LoVo (cell line): Measurements from ENCODE around the gene TAC4.

ENCODE experiments used
- DNase-seq: peaks from one replicate; pipeline ENCODE4 v3.0.0-alpha.2; 2016; ENCODE audit warnings: low spot score

Gene TAC4, protein sequence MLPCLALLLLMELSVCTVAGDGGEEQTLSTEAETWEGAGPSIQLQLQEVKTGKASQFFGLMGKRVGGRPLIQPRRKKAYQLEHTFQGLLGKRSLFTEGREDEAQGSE

DNA sequence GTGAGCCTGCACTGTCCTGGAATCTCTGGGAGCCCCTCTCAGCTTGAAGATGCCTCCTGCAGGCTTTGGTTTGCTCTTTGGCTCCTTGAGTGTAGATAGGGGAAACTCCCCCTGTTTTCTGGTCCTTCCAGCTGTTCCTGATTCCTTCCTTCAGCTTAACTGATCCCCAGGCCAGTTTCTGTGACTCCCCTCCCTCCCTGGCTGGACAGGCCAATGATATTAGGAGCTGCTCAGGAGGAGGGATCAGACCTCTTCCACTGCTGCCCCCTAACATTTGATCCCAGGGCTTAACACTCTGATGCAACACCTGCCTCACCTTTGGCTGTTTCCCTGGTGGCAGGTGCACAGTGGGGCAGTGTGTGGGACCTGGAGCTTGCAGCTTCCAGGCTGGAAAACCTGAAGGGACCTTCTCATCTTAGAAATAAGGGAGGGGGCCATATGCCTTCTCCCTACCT, at the start of gene TAC4:
Gene TAC4 (minus strand): TSS at position 51 of the 455 bp plus-strand sequence. CDS start 52 bp downstream, outside the sequence.
- no peak for DNase-seq

DNA sequence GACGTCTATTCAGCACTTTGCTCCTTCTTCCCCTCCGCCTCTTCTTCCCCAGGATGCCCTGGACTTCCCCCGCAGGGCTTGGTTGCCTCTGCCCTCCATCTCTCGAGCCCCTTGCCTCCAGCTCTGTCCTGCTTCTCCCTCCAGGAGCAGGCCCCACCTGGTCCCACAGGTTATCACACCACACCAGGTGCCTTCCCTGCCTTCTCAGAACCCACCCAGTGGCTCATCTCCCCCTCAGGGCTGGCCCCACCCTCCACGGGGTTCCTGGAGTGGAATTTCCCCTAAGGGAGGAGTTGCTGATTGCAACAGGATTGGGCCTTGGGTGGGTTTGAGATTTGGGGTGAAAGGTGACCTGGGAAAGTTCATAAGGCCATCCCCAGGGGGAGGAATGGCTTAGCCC, 49.0 kb upstream of the TAC4 start:
- DNase-seq, result no peak

DNA sequence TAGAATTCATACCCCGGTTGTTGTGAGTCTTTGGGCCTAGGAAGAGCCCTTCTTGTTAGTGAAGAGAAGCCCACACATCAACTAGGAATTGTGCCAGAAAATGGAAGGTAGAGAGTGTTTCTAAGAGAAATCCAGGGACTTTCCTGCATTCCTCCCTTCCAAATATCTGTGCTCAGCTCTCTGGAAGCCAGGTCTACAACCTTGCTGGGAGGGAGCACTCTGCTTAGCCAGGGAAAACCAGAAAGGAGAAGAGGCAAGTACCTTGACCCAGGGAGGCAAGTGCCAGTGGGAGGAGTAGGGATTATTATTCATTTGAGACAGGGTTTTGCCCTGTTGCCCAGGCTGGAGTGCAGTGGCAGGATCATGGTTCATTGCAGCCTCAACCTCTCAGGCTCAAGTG, 48.4 kb upstream of the TAC4 start:
- no peak for DNase-seq

DNA sequence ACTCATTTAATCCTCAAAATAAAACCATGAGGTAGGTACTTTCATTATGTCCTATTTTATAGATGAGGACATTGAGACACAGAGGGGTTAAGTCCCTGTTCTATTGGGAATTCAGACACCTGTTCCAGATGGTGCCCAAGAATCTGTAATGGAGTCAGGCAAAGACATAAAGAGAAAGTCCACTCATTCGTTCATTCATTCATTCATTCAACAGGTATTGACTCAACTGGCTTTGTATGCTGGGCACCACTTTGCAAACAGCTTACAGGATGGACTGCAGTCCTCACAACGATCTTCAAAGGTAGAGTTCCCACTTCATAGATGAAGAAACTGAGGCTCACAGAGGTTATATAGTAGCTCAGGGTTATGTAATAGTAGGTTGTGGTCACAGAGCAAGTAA, 47.9 kb upstream of the TAC4 start:
- no peak for DNase-seq

DNA sequence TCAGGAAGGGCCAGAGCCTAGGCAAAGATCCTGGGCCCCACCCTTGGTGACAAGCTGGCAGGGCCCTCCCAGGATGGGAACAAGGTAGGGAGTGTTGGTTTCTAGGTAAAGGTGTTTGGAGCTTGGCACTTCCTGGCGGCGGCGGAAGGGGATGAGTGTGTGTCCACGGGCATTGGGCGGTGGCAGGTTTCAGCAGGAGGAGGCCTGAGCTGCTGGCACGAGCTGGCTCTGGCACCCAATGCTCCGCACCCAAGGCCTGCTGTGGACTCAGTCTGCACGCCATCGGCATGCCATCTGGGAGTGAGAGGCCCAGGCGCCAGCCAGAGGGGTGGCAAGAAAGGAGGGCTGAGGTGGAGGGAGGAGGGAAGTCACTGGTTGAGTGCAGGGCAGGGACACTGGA, 46.9 kb upstream of the TAC4 start:
- DNase-seq, result no peak

DNA sequence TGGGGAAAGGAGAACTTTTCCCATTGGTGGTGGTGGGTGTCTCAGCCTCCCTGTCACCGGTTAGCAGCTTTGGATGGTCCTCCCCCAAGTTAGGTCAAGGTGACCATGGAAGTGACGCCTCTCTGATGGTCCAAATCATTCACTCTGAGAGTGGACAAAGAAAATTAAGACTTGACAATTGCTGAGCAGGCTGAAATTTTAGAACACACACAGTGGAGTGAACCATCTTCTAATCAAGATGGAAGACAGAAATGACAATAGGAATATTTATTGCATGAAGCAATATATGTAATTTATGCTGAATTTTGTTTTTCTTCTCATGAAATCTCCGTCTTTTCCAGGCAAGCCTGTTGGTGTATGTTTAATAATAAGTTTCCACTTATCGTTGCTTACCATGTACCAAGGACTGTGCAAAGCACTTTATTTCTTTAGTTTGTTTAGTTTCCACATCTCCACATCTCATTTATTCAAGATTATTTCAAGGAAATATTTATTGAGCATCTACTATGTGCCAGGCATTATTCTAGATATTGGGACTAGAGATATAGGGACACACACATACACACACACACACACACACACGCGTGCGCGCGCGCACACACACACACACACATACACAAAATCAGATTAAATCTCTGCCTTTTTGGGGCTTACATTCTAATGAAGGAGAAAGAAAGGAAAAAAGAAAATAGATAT, 44.0 kb upstream of the TAC4 start:
- DNase-seq, result no peak

DNA sequence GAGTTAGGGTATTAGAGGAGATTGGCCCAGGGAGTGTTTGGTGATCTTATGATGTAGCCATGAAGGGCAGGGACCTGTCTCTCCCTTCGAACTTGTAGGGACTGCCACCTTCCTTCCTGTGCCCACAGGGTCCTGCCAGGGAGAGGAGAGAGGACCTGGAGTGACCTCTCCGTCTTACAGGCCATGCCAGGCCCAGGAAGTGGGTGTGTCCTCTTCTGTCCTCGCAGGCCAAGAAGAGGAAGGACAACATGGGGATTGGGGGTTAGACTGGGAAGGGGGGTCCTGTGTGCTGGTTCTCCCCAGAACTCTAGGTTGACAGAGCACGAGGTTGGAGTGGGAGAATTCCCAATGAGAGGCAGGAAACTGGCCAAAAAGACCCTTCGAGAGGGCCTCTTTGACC, 43.4 kb upstream of the TAC4 start:
- DNase-seq, result no peak

DNA sequence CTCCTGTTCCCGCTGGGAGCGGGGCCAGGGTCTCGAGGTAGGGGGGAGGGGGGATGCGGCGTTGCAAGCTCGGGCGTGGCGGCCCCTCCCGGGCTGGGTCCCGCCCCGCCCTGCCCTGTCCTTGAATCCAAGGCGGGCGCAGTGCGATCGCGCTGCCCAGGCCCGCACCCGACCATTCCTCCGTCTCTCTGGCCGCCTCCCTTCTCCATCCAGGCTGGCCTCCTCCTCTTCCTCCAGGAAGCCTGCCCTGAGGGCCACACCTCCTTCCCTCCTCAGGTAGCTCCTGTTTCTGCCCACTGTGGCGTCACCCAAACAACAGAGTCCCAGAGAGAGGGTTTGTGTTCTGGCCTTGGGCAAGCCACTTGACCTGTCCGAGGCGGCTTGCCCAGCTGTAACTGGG, 43.0 kb upstream of the TAC4 start:
- no peak for DNase-seq

DNA sequence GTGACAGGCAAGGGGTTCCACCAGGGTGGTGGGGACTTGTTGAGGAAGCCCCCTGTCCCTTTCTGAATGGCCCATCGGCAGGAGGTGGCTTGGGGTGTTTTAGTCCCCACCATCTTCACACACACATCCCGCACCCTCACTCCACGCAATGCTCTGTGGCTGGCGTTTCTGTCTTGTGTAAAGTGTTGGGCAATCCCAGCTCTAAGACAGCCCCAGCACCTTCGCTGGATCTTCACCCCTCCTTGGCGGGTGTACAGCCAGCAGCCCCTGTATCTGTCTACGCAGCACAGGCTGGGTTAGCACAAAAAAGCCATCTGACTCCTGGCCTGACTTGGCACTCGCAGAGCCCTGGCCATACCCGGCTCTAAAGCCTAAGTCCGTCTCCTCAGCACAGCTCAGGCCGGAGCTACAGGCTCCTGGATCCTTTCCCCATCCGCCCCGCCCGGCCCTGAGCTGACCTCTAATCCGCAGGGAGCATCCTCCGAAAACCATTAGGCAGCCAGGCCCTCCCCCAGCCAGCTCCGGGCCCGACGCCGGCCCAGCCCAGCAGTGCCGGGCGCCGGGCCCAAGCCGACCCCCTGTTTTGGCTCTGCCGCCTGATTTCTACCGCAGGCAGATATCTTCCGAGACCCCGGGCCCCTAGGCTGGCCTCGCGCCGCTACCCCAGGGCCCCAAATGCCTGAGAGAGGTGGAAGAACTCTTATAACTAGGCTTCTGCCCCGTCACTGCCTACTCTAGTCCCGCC, 42.4 kb upstream of the TAC4 start:
- no peak for DNase-seq

DNA sequence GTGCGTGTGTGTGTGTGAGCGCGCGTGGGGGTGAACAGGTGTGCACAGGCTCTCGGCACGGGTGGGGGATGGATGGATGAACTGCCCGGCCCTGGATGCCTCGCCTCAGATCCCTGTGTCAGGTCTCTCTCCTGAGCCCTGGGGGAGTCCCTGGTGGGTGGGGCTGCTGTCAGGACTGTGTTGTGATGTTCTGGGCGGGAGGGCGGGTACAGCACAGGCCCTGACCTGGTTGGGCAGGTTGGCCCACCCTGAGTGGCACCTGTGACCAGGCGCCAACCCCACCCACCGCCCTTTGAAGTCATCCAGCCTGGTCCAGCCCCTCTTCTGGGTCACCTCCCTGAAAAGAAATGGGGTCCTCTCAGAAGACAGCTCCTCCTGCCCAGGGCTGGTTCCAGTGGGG, 41.6 kb upstream of the TAC4 start:
- no peak for DNase-seq

DNA sequence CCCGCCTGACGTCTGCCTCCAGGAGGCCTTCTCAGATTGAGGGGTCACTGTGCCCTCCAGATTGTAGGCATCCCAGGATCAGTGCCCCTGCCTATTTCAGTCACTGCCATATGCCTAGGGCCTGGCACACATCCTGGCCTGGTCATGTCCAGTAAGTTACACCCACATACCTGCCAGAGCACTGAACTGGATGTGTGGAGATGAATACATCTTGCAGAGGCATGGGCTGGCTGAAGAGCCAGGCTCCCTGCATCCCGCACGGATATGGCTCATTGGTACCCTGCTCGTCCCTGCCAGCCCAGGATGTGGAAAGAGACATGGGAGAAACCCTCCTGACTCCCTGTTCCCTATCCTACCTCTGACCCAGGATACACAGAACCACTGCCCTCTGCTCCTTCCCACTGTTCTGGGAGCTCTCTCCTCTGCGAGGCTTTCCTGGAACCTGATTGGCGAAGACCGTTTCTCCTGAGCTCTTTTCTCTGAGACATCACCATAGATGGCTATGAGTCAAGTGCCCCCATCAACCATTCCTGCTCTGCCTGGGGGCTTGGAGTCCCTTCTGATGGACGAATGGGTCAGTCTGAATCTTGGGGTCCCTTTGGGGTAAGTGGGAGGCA, 40.0 kb upstream of the TAC4 start:
- no peak for DNase-seq

DNA sequence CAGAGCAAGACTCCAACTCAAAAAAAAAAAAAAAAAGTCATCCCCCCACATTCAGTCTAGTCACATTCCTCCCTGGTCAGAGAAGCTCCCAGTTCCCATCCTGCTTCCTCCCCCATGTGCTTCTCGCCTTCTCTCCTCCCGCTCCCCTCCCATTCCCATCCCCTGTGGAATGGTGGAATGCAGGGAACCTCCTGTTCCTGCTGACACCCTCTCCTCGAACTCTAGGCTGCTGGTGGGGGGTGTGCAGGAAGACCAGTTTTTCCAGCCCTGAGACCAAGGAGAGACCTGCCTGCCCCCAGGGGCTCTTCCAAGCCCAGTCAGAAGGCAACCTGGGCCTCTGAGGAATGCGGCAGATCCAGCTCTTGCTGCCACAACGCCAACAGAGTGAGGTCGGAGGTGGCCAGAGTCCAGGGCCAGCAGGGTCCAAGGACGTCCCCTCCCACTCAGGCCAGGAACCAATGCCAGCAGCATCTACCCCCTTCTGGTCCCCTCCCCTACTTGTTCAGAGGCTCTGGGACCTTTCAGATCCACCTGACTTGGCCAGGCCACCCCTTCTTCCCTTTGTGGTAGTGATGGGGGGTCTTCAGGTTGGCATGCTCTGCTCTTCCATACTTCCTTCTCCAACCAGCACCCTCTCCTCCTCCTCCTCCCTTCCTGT, 39.3 kb upstream of the TAC4 start:
- peak; percentile 14 for DNase-seq

DNA sequence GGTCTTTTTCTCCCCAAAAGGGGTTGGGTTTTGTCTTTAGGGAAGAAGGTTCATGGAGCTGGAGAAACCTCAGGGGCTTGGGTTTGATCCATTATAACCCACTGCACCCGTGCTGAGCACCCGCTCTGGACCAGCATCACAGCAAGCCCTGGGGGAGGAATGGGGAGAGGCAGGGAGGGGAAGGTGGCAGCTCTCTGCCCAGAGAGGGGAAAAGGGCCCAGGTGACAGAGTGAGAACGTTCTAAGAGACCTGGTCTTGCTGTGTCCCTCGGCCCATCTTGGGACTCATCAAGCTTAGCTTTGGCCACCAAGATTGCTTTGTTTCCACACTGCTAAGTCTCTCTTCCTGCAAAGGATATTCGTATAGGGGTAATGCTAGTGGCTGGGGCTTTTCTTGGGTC, 38.2 kb upstream of the TAC4 start:
- no peak for DNase-seq

DNA sequence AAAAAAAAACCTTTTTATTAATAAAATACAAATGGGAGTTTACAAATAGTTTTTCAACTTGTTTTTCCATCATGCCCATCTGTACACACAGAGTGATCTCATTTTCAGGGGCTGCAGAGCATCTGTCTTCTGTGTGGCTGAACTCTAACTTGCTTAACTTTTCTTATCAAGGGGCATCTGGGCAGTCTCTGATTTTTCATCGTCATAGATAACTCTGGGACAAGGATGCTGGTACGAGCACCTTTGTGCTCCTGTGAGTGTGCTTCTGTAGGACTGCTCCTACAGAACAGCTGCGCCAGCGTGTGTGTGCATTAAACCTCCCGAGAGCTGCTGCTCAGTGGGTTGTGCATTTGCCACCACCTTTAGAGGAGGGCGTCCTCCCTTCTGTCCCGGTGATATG, 34.6 kb upstream of the TAC4 start:
- no peak for DNase-seq

DNA sequence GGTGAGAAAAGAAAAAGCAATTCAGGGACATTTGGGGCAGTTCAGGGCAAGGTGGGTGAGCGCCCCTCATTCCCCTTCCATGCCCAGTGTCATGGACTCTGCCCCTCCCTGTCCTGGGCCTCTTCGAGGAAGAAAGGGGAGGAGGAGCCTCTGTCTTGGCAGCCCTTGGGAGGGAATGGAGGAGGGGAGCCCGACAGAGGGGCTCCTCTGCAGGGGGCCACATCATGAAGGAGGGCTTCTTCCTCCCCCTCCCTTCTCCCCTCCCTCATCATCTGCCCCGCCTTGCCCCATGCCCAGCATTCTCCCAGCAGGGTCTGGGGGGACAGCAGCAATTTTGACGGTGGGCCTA, 33.2 kb upstream of the TAC4 start:
- no peak for DNase-seq

DNA sequence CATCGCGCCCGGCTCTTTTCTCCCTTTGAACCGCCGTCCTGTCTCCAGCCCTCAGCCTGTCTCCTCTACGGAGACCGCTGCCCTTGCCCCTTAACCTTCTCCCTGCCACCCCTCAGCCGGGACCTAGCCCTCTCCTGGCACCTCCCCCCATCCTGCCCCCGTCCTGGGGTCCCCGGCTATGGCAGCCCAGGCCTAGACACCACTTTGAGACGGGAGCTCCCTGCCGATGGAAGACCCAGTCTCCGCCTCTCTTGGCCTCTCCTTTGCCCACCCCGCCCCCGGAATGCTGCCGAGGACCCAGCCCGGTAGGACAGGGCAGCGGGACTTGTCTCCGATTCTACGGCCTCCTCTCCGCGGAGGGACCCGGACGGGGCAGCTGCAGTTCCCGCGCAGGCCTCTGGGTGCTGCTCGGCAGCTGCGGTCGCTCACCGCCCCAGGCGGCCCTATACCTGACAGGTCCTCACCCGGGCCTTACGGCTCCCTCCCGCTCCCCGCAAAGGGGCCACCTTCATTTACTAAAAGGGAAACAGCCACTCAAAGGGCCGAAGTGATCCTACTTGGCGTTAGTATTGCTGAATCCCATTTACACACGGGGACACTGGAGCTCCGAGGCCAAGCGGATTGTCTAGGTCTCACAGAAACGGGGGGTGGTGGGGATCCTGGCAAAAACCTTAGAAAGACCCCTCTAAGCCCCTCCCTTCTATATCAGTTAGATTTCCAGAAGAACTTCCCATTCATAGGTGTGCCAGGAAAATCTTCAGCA, 32.6 kb upstream of the TAC4 start:
- peak; percentile 76 for DNase-seq

DNA sequence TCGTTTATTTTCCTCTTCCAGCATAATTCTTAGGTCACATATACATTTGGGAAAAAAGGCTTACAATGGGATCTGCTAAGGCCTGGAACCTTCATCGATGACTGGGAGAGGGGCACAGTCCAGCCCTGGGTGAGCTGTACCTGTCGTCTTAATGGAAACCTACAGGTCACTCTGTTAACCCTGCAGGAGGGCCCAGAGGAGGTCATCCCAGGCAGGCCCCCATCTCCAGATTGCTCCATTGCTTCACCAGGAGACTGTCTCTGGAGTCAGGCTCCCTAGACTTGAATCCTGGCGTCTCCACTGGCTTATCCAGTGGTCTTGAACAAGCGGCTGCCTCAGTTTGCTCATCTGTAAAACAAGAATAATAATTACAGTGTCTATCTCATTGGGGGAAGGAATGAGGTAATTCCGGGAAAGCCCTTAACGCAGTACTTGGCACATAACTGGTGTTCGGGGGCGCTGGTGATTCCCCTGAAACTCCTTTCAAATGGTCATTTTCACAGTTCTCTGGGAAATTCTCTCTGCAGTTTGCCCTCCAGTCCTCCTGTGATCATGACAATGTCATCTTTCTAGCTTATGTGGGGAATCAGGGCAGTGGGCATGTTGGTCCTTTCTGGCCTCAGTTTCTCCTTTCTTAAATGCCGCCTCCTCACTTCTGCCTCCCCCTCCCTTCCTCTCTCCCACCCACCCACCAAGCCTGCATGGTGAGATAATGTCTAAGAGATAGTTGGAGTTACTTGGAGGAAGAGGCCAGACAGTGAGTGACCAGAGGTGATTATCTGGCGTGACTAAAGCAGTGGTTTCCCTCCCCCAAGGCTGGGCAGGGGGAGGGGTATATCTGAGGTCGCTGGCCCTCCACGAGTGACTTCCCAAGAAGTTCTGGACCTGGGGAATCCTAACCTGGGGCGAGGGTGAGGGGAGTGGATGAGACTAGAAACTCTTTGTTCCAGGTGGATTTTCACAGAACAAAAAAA, 31.3 kb upstream of the TAC4 start:
- no peak for DNase-seq

DNA sequence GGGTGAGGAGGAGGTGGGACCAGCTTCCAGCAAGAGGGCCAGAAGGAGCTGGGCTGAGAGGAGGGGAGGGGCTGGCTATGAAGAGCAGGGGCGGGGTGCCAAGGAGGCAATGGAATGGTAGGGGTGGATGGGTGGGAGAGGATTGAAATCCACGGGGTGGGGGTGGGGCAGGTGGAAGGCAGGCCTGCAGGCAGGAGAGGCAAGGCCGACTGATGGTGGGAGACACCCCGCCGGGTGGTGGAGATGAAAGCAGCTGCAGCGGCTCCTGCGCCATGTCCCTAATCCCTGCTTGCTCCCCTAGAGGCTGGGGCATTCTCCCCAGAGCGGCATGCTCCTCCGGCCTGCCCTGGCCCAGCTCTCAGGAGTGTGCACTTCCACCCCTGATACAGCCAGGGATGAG, 27.8 kb upstream of the TAC4 start:
- no peak for DNase-seq

DNA sequence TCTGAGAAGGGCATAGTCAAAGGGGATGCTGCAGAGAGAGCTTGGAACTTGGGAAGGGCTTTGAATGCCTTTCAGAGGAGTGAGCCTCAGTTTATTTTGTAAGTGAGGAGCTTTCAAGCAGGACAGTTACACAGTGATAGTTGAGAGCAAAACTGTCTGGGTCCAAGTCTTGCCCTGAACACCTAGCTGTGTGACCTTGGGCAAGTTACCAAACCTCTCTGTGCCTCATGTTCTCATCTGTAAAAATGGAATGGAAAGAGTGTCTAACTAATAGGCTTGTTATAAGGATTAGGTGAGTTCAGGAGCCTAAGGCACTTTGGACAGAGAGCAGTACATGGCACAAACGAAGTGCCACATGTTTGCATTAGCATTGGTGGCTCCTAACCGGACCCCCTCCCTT, 27.0 kb upstream of the TAC4 start:
- no peak for DNase-seq

DNA sequence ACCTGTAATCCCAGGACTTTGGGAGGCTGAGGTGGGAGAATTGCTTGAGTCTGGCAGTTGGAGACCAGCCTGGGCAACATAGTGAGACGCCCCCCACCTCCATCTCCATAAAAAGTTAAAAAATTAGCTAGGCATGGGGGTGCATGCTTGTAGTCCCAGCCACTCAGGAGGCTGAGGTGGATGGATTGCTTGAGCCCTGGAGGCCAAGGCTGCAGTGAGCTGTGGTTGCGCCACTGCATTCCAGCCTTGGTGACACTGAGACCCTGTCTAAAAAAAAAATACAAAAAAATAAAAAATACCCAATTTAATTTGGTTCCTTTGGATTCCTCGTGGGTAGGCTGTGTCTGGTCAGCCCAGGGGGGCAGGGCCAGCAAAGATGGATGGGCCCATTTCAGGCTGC, 26.1 kb upstream of the TAC4 start:
- no peak for DNase-seq

DNA sequence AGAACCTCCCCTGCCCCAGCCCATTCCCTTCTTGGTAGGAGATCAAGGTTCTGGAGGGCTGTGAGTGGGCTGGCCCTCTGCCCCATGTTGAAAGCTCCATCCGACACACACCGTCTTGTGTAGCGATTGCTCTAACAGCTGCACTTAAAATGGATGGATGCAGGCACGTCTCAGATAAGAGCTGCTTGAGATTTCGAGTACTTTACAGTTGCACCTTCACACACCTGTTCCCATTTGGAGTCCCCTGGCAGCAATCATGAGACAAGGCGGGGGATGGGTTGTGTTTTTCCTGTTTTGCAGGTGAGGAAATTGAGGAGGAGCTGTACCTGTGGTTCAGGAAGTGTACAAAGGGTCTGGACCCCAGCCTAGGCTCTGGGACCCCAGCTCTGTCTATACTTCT, 25.6 kb upstream of the TAC4 start:
- DNase-seq, result no peak
